ENCODE results near the gene METRNL.
"Not testable (repeated sequence)": the region's sequence is repeated elsewhere in the genome, so short reads cannot be mapped to it uniquely, and the experiment has no call there.

METRNL gene

GRCh38 chr17:83132251-83133081 is 53.1 kb downstream of the METRNL start:
- TF ChIP-seq CTCF (IDR thresholded peaks at IDR 0.05; ENCODE audit: low read depth, low read length) = no peak
- no peak for DNase-seq (ENCODE audit: extremely low read depth, low read depth)

- DNase-seq (ENCODE audit: extremely low read depth, low read depth) = no peak
- TF ChIP-seq CTCF (IDR thresholded peaks at IDR 0.05; ENCODE audit: low read depth, low read length) = no peak
Observed at GRCh38 chr17:83133302-83134121, 54.1 kb downstream of the METRNL start.

GRCh38 chr17:83134456-83134855 is 55.0 kb downstream of the METRNL start:
- not testable (repeated sequence) for DNase-seq (ENCODE audit: extremely low read depth, low read depth)

- no peak for DNase-seq (ENCODE audit: extremely low read depth, low read depth)
- no peak for TF ChIP-seq CTCF (IDR thresholded peaks at IDR 0.05; ENCODE audit: low read depth, low read length)
Observed at GRCh38 chr17:83135692-83136091, 56.3 kb downstream of the METRNL start.

- TF ChIP-seq CTCF (IDR thresholded peaks at IDR 0.05; ENCODE audit: low read depth, low read length) = no peak
- DNase-seq (ENCODE audit: extremely low read depth, low read depth) = no peak
Observed at GRCh38 chr17:83136156-83136555, 56.7 kb downstream of the METRNL start.

- no peak for DNase-seq (ENCODE audit: extremely low read depth, low read depth)
- TF ChIP-seq CTCF (IDR thresholded peaks at IDR 0.05; ENCODE audit: low read depth, low read length) = no peak
Observed at GRCh38 chr17:83136931-83137330, 57.5 kb downstream of the METRNL start.

- DNase-seq (ENCODE audit: extremely low read depth, low read depth) = no peak
Observed at GRCh38 chr17:83137523-83137922, 58.1 kb downstream of the METRNL start.

More at GRCh38 chr17:83137523-83137922, 58.1 kb downstream of the METRNL start:
- no peak for TF ChIP-seq CTCF (IDR thresholded peaks at IDR 0.05; ENCODE audit: low read depth, low read length)

Data from AG09319 (cell line).